ENCODE measurements around the gene C18orf63.

C18orf63 gene

DNA sequence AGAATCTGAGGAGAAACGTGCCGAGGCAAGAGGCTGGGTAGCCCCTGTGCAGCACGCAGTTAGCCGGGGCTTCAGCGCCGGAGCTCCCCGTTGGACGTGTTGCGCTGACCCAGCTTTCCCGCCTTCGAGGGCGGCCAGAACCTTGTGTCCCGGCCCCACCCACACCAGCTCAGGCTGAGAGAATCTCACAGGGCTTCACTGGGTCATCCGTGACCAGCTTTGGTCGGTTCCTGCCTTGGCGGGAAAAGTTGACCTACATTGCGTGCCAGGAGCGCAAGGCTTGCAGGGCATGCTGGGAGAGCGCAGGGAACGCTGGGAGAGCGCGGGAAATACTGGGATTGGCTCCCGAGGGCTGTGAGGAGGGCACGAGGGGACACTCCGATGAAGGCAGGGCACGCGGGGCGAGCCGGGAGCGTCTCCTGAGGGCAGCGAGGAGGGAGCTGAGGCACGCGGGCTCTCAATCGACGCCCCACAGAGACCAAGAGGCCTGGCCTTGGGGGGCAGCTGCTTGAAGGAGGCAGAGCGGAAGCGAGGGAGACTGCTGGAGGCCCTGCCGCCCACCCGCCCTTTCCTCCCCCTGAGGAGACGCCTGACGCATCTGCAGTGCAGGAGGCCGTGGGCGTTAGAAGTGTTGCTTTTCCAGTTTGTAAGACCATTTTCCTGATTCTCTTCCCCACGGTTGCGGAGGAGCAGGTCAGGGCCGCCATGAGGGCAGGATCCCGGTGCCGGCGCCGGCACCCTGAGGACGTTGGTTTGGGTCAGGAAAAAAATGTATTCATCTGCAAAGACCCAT, at the start of gene C18orf63:
C18orf63 (plus strand) TSS at position 376 of the 793 bp plus-strand sequence. CDS start 2,027 bp downstream, outside the sequence.
- no peaks in the 10 kb centered on the region for H3K4me1 Mint-ChIP-seq
- no peak within 1 kb of the TSS for H3K4me3 Mint-ChIP-seq
- peaks cover 3% of the 10 kb centered on the region for H3K27me3 Mint-ChIP-seq
- no peaks in the 10 kb centered on the region for H3K9me3 Mint-ChIP-seq
- no peaks in the 10 kb centered on the region for H3K36me3 Mint-ChIP-seq
- H3K27ac Mint-ChIP-seq: peak within 1 kb of the TSS; percentile 18

- Mint-ChIP-seq H3K4me1 (peaks cover 5% of the 10 kb centered on the region), H3K27me3 (no peaks in the 10 kb centered on the region), H3K36me3 (peaks cover 2% of the 10 kb centered on the region), H3K4me3 (no peak overlapping the region), H3K9me3 (no peaks in the 10 kb centered on the region), H3K27ac (no peak overlapping the region)
Measured at GRCh38 chr18:74266161-74266560, 49.5 kb upstream of the C18orf63 start.

- no peaks in the 10 kb centered on the region for H3K27me3 Mint-ChIP-seq
Measured at GRCh38 chr18:74268175-74268574, 47.5 kb upstream of the C18orf63 start.

GRCh38 chr18:74268933-74269620, 46.6 kb upstream of the C18orf63 start:
- H3K36me3 Mint-ChIP-seq: peaks cover 2% of the 10 kb centered on the region
- no peak overlapping the region for H3K4me3 Mint-ChIP-seq
- H3K27me3 Mint-ChIP-seq: no peaks in the 10 kb centered on the region
- H3K9me3 Mint-ChIP-seq: no peaks in the 10 kb centered on the region
- peaks cover 5% of the 10 kb centered on the region for H3K4me1 Mint-ChIP-seq
- H3K27ac Mint-ChIP-seq: no peak overlapping the region

More at GRCh38 chr18:74268175-74268574, 47.5 kb upstream of the C18orf63 start:
- Mint-ChIP-seq H3K27ac (no peak overlapping the region), H3K4me1 (peaks cover 5% of the 10 kb centered on the region), H3K36me3 (peaks cover 2% of the 10 kb centered on the region), H3K9me3 (no peaks in the 10 kb centered on the region), H3K4me3 (no peak overlapping the region)

DNA sequence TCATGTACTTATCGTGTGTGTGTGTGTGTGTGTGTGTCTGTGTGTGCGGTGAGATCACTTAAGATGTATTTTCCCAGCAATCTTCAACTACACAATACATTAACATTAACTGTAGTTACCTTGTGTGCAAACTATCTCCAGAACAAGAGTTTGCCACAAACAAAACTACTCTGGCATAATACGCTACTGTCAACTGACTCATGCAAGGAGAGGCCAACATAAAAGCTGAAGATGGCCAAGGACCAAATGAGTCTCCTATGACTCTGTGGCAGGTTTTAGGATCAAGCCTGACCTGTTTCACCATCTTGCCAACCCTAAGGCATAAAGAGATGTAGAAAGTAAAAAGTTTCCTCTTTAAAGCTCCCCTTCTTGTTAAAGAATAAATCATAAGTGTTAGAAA, 44.0 kb upstream of the C18orf63 start:
- peaks cover 5% of the 10 kb centered on the region for H3K4me1 Mint-ChIP-seq
- peaks cover 3% of the 10 kb centered on the region for H3K36me3 Mint-ChIP-seq
- no peaks in the 10 kb centered on the region for H3K9me3 Mint-ChIP-seq
- no peak overlapping the region for H3K4me3 Mint-ChIP-seq
- no peak overlapping the region for H3K27ac Mint-ChIP-seq
- H3K27me3 Mint-ChIP-seq: no peaks in the 10 kb centered on the region

DNA sequence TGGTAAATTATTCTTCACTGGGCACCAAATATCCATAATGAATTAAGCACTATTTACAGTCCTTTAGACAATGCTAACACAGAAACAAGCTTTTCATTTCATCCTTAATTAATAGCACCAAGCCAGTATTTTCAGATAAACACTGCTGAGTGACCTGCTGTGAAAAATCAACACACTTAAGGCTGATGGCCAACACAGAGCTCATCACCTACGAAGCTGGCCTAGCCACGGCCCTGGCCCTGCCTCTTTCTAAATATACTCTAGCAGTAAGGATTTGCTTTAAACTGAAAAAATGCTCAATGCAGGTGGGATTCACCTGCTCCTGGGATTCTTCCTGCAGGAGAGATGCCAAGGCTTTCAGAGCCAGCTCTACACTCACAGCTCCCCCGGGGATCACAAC, 42.2 kb upstream of the C18orf63 start:
- H3K4me3 Mint-ChIP-seq: no peak overlapping the region
- peaks cover 5% of the 10 kb centered on the region for H3K4me1 Mint-ChIP-seq
- H3K27me3 Mint-ChIP-seq: no peaks in the 10 kb centered on the region
- H3K36me3 Mint-ChIP-seq: peaks cover 7% of the 10 kb centered on the region
- no peak overlapping the region for H3K27ac Mint-ChIP-seq
- no peaks in the 10 kb centered on the region for H3K9me3 Mint-ChIP-seq

GRCh38 chr18:74274700-74275099, 40.9 kb upstream of the C18orf63 start:
- H3K9me3 Mint-ChIP-seq: no peaks in the 10 kb centered on the region
- peaks cover 7% of the 10 kb centered on the region for H3K36me3 Mint-ChIP-seq
- peaks cover under 1% of the 10 kb centered on the region for H3K4me1 Mint-ChIP-seq
- no peak overlapping the region for H3K27ac Mint-ChIP-seq
- H3K4me3 Mint-ChIP-seq: no peak overlapping the region
- no peaks in the 10 kb centered on the region for H3K27me3 Mint-ChIP-seq

DNA sequence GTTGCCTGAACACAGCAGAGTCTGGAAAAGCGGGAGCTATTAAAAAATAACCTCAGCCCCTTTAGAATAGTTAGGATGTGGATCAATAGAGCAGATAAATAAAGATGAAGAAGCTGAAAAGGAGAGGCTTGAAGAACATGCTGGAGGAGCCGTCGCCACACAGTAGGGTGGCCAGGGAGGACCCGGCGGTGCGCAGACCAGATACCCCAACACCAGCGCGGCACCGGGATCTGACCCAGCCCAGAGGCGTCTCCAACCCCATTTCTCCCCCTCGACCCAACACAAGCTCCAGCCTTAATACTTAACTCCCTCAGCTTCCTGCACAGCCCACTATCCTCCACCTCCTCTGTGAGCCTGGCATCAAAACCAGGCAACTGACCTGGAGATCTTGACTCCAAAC, 39.9 kb upstream of the C18orf63 start:
- Mint-ChIP-seq H3K4me1 (no peaks in the 10 kb centered on the region), H3K27me3 (no peaks in the 10 kb centered on the region), H3K27ac (no peak overlapping the region), H3K9me3 (no peaks in the 10 kb centered on the region), H3K36me3 (peaks cover 7% of the 10 kb centered on the region), H3K4me3 (no peak overlapping the region)

- Mint-ChIP-seq H3K36me3 (peaks cover 7% of the 10 kb centered on the region), H3K27ac (no peak overlapping the region), H3K4me1 (peaks cover 6% of the 10 kb centered on the region), H3K9me3 (no peaks in the 10 kb centered on the region), H3K27me3 (no peaks in the 10 kb centered on the region), H3K4me3 (no peak overlapping the region)
Measured at GRCh38 chr18:74276609-74277008, 39.0 kb upstream of the C18orf63 start.

GRCh38 chr18:74277296-74277695, 38.3 kb upstream of the C18orf63 start:
- peaks cover 11% of the 10 kb centered on the region for H3K4me1 Mint-ChIP-seq

DNA sequence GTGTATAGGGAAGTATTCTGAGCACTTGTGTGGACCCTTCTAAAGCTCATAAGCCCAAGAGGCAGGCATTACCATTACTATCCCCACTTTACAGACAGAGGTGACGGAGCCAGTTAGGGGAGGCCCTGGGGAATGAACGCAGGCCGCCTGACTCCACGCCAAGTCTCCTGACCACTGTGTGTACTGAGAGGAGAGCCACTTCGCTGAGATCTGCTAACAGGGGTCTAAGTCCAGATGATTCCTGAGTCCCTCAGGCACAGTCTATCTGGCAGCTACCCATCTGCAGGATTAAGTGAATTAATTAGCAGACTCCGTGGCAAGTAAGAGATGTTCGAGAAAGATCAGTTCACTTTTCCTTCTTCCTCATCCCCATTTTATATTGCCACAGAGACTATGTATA, 37.6 kb upstream of the C18orf63 start:
- Mint-ChIP-seq H3K27me3 (no peaks in the 10 kb centered on the region), H3K4me1 (peaks cover 19% of the 10 kb centered on the region), H3K27ac (no peak overlapping the region), H3K36me3 (peaks cover 7% of the 10 kb centered on the region), H3K9me3 (no peaks in the 10 kb centered on the region), H3K4me3 (no peak overlapping the region)

More at GRCh38 chr18:74277296-74277695, 38.3 kb upstream of the C18orf63 start:
- Mint-ChIP-seq H3K27ac (no peak overlapping the region), H3K27me3 (no peaks in the 10 kb centered on the region), H3K4me3 (no peak overlapping the region), H3K9me3 (no peaks in the 10 kb centered on the region), H3K36me3 (peaks cover 7% of the 10 kb centered on the region)

GRCh38 chr18:74278983-74279382, 36.7 kb upstream of the C18orf63 start:
- H3K27me3 Mint-ChIP-seq: no peaks in the 10 kb centered on the region
- H3K4me1 Mint-ChIP-seq: peaks cover 24% of the 10 kb centered on the region
- no peak overlapping the region for H3K27ac Mint-ChIP-seq
- peaks cover 7% of the 10 kb centered on the region for H3K36me3 Mint-ChIP-seq
- H3K4me3 Mint-ChIP-seq: no peak overlapping the region
- no peaks in the 10 kb centered on the region for H3K9me3 Mint-ChIP-seq

GRCh38 chr18:74281011-74281979, 34.3 kb upstream of the C18orf63 start:
- no peak overlapping the region for H3K4me3 Mint-ChIP-seq
- H3K9me3 Mint-ChIP-seq: no peaks in the 10 kb centered on the region
- peaks cover 4% of the 10 kb centered on the region for H3K36me3 Mint-ChIP-seq
- no peak overlapping the region for H3K27ac Mint-ChIP-seq
- no peaks in the 10 kb centered on the region for H3K27me3 Mint-ChIP-seq
- H3K4me1 Mint-ChIP-seq: peaks cover 24% of the 10 kb centered on the region

- H3K27me3 Mint-ChIP-seq: no peaks in the 10 kb centered on the region
- no peak overlapping the region for H3K4me3 Mint-ChIP-seq
- H3K27ac Mint-ChIP-seq: no peak overlapping the region
- no peaks in the 10 kb centered on the region for H3K9me3 Mint-ChIP-seq
- H3K4me1 Mint-ChIP-seq: peaks cover 28% of the 10 kb centered on the region
- peaks cover 7% of the 10 kb centered on the region for H3K36me3 Mint-ChIP-seq
Measured at GRCh38 chr18:74281980-74282754, 33.5 kb upstream of the C18orf63 start.
